GM19467 (cell line): ENCODE measurements around the gene CYP21A2.

Experiments used
- ATAC-seq: cut with Tn5 transposase; IDR thresholded peaks from one replicate; pipeline ENCODE4 v1.9.1; 2021; ENCODE audit warnings: mild to moderate bottlenecking, moderate library complexity; ENCODE audit not compliant: unreplicated experiment

Gene CYP21A2

GRCh38 chr6:32081168-32081990 lies 43.2 kb downstream of the CYP21A2 start:
- no peak for ATAC-seq

DNA sequence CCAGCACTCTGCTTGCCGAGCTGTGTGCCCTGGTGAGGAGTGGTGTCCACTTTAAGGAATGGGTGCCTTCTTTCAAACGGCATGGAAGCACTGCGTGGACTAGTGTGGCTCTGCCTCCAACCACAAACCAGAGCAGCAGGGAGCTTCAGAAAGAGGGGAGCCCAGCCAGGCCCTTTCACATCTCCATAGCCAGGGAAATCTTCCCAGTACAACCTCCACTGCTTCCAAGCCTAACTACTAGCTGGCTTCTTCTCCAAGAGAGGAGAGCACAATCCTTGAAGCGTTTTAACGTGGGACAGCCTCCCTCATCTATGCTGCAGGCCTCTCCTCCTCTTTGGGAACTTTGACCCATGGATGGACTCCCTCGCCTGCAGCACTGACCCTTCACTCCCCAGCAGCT lies 44.3 kb downstream of the CYP21A2 start:
- ATAC-seq: no peak

GRCh38 chr6:32082935-32083334 lies 44.7 kb downstream of the CYP21A2 start:
- ATAC-seq: no peak

- no peak for ATAC-seq
Observed at GRCh38 chr6:32083812-32084768, 45.9 kb downstream of the CYP21A2 start.

DNA sequence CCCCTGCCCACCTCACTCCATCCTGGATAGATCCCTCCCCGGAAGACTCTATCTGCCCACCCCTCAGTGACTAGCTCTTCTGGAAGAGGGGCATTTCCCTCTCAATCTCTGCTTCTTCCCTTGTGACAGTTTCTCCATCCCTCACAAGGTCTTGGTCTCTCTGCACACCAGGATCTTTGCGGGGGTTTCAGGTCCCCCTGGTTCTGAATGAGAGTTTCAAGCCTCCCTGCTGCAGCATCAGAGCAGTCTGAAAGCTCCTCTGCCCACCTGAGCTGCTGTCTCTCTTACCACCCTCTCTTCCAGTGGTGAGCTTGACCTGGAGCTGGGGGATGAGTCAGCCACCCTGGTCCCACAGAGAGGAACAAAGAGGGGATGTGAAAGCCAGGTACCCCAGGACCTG lies 46.6 kb downstream of the CYP21A2 start:
- ATAC-seq: no peak

- no peak for ATAC-seq
Observed at GRCh38 chr6:32085759-32086459, 47.7 kb downstream of the CYP21A2 start.

- no peak for ATAC-seq
Observed at GRCh38 chr6:32086661-32087573, 48.7 kb downstream of the CYP21A2 start.

- ATAC-seq: no peak
Observed at GRCh38 chr6:32087574-32088486, 49.6 kb downstream of the CYP21A2 start.

GRCh38 chr6:32088487-32089049 lies 50.4 kb downstream of the CYP21A2 start:
- ATAC-seq: no peak

DNA sequence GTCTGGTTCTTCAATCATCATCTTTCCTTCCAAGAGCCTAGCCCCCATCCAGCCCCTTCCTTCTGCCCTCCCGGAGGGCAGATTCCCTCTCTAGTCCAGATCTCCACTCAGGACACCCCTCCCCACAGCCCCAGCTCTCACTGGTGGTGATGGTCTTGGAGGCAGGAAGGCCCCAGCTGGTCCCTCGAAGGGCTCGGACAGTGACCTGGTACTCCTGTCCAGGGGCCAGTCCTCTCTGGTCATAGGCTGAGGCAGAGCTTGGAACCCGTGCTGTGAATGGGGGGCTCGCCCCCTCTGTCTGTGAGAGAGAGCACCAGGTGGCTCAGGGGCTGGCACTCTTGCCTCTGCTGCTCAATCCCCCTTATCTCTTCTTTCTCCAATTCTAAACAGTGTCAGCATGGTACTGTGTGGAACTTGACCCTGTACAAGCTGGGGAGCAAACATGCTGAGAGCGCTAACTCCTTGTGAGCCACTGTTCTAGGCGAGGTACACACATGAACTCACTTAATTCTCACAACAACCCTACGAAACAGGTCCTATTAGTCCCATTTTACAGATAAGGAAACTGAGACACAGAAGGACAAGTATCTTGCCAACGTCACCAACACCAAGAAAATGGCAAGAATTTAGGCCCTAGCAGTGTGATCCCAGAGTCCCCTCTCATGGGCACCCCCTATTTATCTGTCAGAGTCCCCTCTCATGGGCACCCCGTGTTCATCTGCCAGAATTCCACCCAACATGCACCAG lies 51.0 kb downstream of the CYP21A2 start:
- ATAC-seq: no peak
